M059J (cell line): ENCODE measurements around the gene GALNT16. TPM values are rescaled to one million over a fixed set of nuclear protein-coding genes. Genes with fewer than 3 reads are reported as not detected.
"Not testable (repeated sequence)": the region's sequence is repeated elsewhere in the genome, so short reads cannot be mapped to it uniquely, and the experiment has no call there.

Experiments
- DNase-seq: peaks from one replicate; pipeline ENCODE4 v3.0.0-alpha.2; 2012; ENCODE audit warnings: low read depth
- total RNA-seq: library from RNA; depleted of rRNA; stranded (reverse); fragments of >200 nt; shearing (Covaris generic); gene quantifications from 2 replicates; pipeline ENCODE4 v1.2.3, GENCODE V29; 2014

Gene GALNT16
- total RNA-seq, 1 experiment from 2014 or later: 0.30 TPM

DNA sequence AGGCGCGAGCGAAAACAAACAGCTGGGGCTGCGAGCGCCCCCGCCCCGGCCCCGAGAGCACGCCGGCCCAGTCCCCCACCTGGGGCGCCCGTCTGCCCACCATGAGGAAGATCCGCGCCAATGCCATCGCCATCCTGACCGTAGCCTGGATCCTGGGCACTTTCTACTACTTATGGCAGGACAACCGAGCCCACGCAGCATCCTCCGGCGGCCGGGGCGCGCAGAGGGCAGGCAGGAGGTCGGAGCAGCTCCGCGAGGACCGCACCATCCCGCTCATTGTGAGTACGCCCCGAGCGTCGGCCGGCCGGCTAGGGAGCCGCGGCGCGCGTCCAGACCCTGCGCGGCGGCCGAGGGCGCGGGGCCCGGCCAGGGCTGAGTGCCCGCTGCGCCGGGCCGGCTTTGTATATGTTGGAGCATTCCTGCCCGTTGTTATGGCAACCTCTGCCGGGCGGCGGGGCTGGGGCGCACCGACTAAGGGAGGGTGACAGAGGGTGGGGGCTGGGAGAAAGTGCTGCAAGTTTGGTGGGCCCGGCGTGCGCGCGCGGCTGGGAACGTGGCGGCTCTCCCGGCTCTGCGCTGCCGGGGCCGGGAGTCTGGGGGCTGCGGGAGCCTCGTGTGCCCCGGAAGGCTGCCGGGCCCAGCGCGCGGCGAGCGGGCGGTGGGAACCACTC, 367 bp downstream of the GALNT16 start:
- DNase-seq: peak; percentile 14

DNA sequence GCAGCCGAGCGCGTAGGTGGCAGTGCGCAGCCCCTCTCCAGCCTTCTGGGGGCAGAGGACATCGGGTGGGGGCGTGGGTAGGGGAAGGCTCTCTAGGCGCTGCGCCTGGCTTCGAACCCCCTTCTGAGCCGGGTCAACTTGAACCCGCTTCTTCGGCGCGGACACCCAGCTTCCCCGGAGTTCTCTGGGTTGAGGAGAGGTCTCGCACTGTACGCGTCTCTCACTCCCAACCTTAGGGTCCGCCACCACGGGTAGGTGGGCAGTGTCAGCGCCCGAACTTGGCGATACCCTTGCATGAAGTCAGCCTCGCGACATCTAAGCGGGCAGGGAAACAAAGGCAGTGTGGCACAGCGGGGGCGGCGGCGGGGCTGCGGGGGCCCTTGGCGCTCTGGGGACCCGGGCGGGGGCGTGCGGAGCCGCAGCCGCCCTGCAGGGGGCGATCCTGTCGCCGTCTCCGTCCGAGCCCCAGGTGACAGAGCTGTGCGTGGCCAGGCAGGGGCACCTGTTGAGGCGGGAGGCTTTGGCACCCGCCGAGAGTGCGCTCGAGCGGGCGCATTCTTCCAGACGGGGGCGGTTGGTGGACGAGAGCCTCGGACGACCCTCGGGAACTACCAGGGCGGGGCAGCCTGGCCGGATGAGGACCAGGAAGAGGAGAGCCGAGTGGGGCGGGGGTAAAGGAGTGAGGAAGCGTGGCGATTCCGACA, 1.1 kb downstream of the GALNT16 start:
- DNase-seq: no peak

DNA sequence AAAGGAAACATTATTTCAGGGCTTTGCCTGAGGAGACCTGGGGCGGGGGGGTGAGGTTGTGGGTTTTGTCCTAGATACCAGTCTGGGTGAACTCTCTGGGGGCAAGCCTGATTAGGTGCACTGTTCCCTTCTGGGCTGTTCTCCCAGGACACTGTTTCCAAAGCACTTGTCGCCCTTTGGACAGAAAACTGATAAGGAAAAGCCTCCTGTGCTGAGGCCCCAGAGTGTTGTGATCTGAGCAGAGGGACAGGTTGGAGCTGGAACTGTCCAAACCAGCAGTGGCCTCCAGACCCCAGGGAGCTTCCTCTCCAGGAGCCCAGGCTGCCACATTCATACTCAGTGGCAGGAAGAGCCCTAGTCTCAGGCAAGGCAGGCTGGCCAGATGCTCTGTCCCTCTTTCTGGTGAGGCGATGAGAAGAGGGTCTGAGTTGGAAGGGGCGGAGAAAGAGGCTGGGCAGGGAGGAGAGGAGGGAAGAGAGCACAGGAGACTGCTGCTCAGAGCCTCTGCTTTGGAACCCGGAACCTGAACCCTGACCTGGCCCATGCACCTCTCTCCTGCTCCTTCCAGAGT, 1.9 kb downstream of the GALNT16 start:
- no peak for DNase-seq

DNA sequence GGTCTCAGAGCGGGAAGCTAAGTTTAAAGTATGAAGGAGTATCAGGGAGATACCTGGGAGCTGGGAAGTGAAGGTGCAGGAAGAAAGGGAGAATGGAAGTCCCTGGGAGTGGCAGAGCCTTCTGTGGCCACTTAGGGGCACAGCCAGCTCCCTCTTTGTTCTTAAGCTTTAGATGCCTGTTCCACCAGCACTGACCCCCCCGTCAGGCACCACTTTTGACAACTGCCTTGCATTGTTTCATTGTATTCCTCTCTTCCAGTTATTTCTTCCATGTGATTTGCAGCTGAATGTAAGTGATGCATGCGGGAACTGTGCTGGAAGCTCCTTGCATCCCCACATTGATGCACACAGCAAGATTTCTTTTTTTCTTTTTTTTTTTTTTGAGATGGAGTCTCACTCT, 2.6 kb downstream of the GALNT16 start:
- DNase-seq: no peak

DNA sequence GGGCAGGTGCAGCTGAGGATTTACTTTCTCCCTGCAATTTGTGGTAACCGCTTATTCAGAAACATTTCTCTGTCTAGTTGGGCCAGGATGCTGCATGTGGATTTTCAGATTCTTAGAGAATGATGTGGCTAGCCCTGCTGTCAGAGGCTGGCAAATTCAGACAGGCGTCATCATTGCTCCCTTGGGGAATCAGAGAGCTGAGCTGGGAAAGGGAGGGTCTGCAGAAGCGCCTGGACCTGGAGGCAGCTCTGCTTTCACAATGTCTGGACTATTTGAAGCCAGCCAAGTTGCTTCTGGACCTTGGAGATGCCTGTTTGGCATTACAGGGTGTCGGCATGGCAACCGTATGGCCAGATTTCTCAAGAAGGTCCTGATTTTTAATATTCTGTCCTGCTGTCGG, 3.4 kb downstream of the GALNT16 start:
- peak; percentile 80 for DNase-seq

DNA sequence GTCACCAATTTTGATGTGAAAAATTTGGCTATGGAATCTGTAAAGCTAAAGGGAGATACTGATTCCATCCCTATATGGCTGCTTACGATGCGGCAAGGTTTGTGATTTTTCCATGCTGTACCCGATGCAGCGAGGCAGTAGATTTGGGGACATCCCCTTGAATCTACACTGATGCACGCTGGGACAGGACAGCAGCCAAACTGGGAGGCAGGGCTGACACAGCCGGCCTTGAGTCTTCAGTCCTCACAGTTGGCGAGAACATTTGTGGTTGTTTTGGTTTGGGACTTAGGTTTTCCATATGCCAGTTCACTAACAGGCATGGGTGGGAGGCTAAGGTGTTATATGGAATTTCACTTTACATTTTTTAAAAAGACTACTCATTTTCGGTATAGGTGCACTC, 3.8 kb downstream of the GALNT16 start:
- no peak for DNase-seq

DNA sequence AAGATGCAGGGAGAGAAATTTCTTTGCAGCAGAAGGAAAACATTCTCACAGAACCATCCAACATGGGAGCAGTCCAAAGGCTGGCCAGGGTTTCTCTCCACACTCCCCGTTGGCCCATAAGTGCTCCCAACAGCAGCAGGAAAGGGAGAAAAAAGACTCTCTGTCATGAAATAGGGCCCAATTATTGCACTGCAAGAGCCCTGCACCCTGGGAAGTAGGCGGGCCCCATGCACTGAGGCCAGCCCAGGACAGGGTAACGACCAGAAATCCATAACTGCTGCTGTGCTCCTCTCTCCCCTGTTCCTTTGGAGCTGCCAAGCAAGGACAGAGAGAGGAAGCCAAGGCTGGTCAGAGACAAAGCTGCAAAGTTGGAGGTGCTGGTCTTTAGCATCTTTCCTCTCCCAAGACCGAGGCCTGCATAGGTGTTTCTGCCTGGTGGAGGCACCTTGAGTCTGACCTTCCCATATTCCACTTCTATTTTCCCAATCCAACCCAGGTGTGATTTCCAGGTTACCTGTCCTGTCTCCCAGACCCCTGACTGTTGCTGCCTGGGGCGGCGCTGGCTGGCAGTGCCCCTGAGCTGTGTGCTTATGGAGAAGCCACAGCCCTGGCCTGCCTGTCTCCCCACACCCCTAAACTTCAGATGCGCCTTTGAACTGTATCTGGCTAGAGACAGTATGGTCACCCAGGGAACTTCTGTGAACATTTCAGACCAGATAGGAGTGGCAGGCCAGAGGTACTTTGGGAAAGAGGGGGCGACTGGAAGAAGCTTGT, 6.8 kb downstream of the GALNT16 start:
- DNase-seq: no peak

DNA sequence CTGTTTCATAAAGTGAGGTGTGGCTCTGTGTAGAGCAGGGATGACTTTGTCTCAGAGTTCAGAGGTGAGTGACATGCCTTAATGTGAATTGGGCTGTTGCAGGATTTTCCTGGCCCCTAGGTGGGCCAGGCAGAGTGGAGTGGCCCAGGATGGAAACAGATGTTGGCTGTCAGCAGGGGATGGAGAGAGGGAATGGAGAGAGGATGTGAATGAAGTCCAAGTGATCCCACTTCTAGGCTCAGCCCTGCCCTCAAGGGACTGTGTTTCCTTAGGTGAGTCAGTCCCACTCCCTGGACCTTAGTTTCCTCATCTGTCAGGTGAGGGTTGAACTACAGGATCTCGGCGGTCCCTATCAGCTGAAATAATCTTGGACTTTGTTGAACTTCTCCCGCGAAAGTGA, 7.5 kb downstream of the GALNT16 start:
- no peak for DNase-seq

DNA sequence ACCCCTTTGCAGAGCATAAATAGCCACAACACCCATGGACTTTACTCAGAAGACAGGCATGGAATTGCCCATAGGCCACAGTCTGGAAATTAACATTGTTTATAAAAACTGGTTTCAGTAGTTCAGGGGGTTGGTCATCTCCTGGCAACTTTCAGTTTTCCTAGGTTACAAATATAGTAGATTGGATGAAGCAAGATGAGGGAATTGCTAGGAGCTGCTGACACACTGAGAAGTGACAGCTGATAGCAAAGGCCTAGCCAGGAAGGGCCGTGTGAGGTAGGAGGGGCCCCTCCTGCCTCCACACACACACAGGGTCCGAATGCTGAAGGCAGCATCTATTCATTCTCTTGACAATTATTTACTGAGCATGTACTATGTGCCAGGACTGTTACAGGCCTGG, 8.3 kb downstream of the GALNT16 start:
- peak; percentile 72 for DNase-seq

DNA sequence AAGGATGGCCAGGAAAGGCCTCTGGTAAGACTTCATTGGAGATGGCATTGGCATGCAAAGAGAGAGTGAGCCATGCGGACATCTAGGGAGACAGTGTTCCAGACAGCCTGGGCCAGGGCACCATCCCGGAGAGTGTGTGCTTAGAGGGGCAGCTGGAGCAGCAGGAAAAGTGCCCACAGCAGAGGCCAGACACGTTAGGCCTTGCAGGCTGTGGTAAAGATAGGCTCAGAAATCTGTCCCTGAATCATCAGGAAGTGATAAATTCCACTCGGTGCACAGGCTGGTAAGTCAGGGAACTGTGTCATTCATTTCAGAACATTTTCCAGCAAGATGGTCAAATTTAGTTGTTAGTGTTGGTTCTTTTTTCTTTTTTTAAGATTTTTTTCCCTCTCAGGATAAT, 8.8 kb downstream of the GALNT16 start:
- DNase-seq: peak; percentile 77

DNA sequence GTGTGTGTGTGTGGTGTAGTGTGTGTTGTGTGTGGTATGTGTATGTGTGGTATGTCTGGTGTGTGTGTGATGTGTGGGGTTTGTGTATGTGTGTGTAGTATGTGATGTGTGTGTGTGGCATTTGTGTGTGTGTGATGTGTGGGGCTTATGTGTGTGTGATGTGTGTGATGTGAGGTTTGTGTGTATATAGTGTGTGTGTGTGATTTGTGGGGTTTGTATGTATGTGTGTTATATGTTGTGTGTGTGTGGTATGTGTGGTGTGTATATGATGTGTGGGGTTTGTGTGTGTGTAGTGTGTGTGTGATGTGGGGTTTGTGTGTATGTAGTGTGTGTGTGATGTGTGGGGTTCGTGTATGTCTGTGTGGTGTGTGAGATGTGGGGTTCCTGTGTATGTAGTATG, 9.4 kb downstream of the GALNT16 start:
- DNase-seq: no peak

DNA sequence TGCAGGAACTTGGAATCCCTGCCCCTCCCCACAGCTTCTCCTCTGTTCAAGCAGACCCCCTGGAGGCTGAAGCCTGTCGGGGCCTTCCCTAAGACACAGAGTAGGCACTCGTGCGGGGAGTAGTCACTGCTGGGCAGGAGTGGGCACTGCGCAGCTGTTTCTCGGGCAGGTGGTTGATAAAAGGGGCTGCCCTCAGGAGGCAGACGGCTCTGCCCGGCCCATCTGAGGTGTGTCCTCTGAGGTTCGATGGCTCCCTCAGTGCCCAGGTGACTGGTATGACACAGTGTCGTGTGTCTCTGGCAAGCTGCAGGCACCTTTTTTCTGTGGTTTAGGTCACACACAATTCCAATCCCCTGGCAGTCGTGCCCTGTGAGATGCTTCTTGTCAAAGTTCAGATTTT, 10.1 kb downstream of the GALNT16 start:
- no peak for DNase-seq

DNA sequence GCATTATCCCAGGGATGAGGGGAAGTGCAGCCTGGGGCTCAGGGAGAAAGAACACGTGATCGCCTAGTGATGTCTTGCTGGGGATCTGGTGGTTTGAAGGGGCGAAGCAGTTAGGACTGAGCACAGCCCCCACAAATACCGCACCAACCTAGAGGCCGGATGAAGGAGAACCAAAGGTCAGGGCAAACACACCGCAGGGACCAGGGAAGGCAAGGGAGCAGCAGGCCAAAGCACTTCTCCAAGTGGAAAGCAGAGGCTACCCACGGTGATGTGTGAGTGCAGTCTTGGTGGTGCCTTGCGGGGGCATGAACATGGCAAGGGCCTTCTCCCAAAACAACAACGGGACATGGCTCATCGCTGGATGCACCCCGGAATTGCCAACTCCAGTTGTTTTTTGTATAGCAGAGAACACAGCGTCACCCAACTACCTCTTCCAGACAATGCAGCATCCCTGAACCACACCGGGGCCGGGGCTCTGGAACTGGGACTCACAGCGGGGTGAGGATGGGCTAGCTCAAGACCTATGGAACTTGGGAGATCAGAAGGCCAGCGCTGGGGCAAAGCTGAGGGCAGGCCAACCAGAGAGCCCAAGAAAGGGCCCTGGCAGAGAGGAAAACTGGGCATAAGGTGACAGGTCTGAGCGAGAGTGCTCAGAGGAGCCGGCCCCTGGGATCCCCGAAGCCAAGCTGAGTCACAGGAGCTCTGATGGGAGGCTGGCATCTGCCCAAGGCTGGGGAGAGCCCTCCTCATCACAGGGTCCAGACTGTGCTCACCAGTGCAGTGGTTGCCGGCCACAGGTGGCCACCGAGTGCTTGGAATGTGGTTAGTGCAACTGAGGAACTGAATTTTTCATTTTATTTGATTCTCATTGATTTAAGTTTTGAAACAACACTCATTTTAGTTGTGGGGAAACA, 11.1 kb downstream of the GALNT16 start:
- peak; percentile 77 for DNase-seq

DNA sequence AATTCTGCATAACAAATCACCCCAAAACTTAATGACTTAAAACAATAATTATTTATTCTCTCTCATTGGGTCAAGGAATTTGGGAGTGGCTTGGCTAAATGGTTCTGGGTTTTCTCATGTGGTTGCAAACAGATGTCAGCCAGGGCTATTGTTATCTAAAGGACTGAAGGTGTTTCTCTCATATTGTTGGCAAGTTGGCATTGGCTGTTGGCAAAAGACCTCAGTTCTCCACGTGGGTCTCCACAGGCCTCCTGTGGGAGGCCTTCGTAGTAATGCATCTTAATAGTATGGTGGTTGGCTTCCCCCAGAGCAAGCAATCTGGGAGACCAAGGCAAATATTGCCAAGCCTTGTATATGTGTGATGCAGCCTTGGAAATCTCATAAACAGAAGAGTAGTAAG, 14.4 kb downstream of the GALNT16 start:
- no peak for DNase-seq

DNA sequence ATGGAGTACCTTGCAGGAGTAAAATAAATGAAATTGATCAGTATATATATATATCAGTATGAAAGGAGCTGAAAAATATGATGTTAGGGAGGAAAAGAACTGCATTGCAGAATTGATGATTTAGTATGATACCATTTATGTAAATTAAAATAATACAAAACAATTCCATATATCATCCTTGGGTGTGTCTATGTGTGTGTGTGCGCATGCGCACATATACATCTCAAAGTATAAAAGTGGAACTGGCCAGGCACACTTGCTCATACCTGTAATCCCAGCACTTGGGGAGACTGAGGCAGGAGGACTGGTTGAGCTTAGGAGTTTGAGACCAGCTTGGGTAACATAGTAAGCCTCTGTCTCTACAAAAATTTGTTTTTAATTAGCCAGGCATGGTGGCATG, 15.4 kb downstream of the GALNT16 start:
- DNase-seq: no peak

DNA sequence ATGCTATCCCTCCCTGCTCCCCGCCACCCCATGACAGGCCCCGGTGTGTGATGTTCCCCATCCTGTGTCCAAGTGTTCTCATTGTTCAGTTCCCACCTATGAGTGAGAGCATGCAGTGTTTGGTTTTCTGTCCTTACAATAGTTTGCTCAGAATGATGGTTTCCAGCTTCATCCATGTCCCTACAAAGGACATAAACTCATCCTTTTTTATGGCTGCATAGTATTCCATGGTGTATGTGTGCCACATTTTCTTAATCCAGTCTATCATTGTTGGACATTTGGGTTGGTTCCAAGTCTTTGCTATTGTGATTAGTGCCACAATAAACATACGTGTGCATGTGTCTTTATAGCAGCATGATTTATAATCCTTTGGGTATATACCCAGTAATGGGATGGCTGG, 17.4 kb downstream of the GALNT16 start:
- not testable (repeated sequence) for DNase-seq

DNA sequence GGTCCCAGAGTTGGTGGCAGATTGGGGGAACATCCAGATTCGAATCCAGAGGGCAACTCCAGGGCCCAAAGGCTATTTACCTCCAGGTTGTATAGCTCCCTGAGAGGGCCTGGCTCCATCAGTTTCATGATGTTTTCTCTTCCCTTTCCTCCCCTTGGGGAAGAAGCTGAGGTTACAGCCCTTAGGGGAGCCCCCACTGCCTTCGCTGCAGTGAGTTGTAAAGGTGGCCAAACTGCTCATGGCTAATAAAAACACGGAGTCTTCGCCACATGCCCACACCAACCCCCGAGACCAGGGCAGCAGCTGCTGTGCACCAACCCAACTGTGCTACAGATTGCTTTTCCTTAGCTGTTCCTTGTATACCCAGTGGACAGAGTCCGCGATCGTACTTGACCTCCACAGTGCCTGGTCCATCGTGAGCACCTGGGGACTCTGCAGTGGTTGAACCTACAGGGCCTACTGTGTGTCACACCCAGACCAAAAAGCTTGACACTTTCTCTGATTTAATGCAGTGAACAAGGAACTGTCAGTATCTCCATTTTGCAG, 20.9 kb downstream of the GALNT16 start:
- DNase-seq: no peak

DNA sequence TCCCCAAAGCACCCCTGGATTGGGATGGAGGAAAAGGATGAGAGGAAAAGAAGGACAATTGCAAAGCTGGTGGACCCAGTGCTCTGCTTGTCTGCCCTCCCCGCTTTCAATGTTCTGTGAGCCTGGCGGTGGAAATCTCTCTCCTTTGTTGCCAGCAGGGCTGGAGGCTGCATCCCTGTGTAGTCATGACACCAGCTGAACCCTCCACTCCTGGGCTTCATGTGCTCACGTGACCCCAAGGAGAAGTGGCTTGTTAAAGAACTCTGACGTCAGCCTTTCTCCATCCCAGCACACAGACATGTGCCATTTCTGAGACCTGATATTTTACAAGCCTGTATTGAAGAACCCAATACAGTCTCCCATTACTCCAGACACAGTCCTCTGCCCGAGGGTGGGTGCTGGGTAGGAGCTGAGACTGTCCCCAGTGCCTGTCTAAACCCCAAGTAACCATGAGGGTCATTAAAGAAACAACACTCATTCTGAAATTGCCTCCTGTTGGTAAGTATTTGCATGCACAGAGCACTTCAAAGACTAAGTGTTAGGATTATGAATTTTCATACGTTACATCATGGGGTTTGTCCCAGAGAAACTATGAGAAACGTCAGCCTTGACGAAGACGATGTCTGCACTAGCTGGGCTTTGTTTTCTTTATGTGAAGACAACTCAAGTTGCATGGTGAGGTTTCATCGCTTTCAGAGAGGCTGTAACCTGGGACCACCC, 21.7 kb downstream of the GALNT16 start:
- DNase-seq: peak; percentile 28

DNA sequence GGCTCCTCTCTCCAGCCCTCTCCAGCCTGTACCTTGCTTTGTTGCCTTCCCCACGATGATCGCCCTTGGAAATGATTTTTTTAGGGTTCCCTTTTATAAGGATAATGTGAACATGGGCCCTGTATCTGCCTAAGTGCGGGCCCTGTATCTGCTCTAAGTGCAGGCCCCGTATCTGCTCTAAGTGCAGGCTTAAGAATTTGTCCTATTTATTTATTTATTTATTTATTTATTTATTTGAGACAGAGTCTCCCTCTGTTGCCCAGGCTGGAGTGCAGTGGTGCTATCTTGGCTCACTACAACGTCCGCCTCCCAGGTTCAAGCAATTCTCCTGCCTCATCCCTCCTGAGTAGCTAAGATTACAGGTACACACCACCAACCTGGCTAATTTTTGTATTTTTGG, 22.5 kb downstream of the GALNT16 start:
- DNase-seq: no peak

DNA sequence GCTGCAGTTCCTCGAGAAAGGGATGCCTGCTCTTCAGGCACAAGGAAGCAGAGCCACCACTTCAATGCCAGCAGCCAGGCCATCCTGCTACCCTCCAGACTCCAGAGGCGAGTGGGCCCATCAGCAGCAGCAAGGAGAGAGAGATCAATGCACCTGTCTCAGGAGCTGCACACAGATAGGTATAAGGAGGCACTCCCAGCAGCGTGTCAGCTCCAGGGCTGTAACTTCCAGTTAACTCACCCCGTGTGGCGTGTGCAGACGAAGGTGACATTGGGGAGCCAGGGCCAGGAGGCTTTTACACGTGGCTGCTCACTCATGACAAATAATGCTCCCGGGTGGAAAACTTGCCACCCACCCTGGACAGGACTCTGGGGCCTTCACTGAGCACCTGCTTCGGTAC, 24.2 kb downstream of the GALNT16 start:
- no peak for DNase-seq
